Esophagus muscularis mucosa (tissue), 3 donors: ENCODE measurements around the gene TECR.

Experiments used
- EP300 ChIP-seq: sonication (generic); formaldehyde crosslinking; IDR thresholded peaks from one replicate; pipeline ENCODE4 v1.6.1; 2017; ENCODE audit warnings: antibody characterized with exemption
- POLR2A ChIP-seq: fragments of 450-650 bp; IDR thresholded peaks from one replicate; pipeline ENCODE4 v1.6.1; 2017; ENCODE audit warnings: antibody characterized with exemption, moderate library complexity, mild to moderate bottlenecking, low read depth
- POLR2AphosphoS5 ChIP-seq, 2 donors: sonication (generic); formaldehyde crosslinking; IDR thresholded peaks; one replicate each; pipeline ENCODE4 v1.6.1; 2017; ENCODE audit warnings: antibody characterized with exemption in 2 of 2

DNA sequence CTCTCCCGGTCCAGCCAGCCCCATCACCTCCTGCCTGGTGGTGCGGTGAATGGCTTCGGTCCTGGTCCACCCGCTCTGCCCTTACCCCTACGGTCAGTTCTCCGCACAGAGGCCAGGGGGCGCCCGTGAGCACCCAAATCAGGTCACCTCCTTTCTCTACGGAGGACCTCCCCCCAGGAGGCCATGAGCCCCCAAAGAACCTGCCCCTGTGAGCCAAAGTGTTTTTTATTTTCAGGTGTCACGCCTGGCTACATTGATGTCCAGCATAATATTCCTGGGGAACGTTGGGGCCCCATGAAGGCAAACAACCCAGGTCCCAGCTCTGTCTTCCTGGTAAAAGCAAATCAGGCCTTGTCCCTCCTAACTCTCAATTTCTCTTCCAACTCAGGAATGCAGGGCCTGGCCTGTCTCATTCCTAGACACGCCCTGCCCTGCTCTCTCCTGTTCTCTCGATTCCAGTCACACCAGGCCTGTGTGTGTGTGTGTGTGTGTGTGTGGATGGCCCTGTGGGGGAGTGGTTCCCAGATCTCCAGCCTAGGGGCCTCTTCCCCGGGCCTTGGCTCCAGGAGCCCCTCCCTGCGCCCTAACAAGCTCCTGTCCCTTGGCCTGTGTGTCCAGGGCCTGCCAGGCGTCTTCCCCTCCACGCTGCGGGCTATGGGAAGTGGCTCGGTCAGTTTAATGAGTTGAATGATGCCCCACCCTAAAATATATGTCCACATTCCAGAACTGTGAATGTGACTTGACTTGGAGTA is 23.7 kb upstream of the TECR start:
- no peak for TF ChIP-seq POLR2A
- TF ChIP-seq EP300, result no peak
- no peak for TF ChIP-seq POLR2AphosphoS5 (IDR thresholded peaks at IDR 0.05)
